RWPE1 (cell line): ENCODE measurements around the gene PSTPIP1.

ENCODE experiments used
- CTCF ChIA-PET: fragments of 350-600 bp; sonication (Branson Sonifier 250); formaldehyde crosslinking; extraction: SDS; loops from one replicate; lab custom pipeline; 2021; lab: Yijun Ruan, JAX
- POLR2A ChIA-PET: fragments of 400-600 bp; formaldehyde crosslinking; extraction: SDS; loops from one replicate; lab custom pipeline; 2020; ENCODE audit warnings: antibody characterized with exemption; ENCODE audit not compliant: low non-redundant PET; lab: Yijun Ruan, JAX
- DNase-seq: peaks from one replicate; pipeline ENCODE4 v3.0.0; 2012; ENCODE audit warnings: low spot score
- H3K27ac ChIP-seq: fragments of 450-650 bp; 2 replicates; pipeline ENCODE4 v1.5.1; 2017
- TF ChIP-seq, protein P1 (sequence below): fragments of 450-650 bp; conservative IDR thresholded peaks from 2 replicates; pipeline ENCODE4 v1.5.1; 2017; ENCODE audit warnings: low read depth, mild to moderate bottlenecking

Gene PSTPIP1

DNA sequence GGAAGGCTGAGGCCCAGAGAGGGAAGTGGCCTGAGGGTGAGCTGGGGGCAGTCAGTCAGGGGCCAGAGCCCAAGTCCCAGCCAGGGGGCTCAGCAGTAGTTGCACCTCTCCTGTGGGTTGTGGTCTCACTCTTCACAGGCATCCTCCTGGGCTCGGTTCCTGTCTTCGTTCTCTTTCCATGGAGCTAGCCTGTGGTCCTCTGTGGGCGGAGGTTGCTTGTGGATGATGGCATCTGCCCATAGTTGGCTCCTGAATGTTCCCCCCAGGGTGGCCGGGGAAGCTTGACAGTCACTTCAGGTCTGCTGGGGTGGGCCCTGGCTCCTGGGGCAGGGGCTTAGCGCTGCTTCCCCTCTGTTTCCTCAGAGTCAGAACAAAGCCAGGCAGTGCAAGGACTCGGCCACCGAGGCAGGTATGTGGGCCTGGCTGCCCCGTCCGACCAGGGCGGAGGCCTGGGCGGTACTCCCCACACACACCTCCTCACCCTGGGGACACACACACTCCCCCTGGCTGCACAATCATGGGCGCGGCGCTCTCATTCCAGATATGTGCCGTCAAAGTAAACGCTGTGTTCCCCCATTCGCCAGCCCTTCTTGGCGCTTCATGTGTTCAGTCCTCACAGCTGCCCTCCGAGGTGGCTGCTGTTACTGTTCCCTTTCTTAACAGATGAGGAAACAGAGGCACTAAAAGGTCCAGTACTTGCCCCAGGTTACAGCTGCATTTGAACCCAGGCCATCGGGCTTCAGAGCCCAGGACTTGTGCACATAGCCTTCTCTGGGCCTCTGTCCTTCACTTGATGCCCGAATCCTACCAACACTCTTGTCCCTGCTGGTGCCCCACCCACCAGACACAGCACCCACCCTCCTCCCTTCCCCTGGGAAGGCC is 34.5 kb downstream of the PSTPIP1 start:
- no peak overlapping the region for H3K27ac ChIP-seq
- CTCF ChIA-PET: interaction anchor here (0.5 to 2.2 kb wide), 3 partner anchors 474 to 604 kb away, joined by 3 to 9 read pairs (median 7); no protein-coding TSS in a partner anchor
- no peak for DNase-seq
- TF ChIP-seq, protein P1, sequence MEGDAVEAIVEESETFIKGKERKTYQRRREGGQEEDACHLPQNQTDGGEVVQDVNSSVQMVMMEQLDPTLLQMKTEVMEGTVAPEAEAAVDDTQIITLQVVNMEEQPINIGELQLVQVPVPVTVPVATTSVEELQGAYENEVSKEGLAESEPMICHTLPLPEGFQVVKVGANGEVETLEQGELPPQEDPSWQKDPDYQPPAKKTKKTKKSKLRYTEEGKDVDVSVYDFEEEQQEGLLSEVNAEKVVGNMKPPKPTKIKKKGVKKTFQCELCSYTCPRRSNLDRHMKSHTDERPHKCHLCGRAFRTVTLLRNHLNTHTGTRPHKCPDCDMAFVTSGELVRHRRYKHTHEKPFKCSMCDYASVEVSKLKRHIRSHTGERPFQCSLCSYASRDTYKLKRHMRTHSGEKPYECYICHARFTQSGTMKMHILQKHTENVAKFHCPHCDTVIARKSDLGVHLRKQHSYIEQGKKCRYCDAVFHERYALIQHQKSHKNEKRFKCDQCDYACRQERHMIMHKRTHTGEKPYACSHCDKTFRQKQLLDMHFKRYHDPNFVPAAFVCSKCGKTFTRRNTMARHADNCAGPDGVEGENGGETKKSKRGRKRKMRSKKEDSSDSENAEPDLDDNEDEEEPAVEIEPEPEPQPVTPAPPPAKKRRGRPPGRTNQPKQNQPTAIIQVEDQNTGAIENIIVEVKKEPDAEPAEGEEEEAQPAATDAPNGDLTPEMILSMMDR: no peak
- POLR2A ChIA-PET: no interaction called here

DNA sequence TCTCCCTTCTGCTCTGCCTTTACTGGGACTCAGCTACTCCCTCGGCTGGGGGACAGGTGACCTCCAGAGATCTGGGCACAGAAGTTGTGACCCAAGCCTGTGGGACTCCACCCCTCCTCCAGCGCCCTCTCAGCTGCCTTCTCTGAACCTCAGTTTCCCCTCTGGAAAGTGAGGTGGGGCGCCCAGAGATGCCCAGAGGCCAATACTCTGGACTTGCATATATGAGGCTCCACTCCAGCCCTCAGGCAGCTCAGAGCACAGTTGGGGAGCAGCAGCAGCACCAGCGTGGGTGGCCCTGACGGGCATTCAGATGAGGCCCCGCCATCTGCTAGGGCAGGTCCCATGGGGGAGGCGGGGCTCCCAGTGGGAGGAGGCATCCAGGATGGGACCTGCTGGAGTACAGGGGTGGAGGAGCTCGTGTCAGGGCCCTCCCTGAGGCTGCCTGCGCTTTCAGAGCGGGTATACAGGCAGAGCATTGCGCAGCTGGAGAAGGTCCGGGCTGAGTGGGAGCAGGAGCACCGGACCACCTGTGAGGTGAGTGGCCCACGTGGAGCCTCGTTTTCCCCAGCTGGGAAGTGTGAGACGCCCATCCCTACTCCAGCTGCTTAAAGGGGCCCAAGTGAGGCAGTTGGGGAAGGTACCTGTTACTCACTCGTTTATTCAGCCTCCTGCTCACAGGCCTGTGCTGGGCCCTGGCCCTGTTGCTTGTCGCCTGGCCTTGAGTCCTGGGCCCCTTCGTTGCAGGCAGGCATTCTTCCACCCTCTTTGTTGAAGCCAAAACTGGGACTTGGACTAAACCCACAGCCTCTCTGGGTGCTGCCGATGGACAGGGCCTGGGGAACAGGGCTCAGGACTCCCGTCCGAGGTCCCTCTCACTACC is 35.4 kb downstream of the PSTPIP1 start:
- H3K27ac ChIP-seq: no peak overlapping the region
- POLR2A ChIA-PET: no interaction called here
- TF ChIP-seq, protein P1: no peak
- CTCF ChIA-PET: interaction anchor here (0.7 to 2.2 kb wide), 2 partner anchors 475 to 513 kb away, joined by 7 to 9 read pairs; no protein-coding TSS in a partner anchor
- DNase-seq: no peak

DNA sequence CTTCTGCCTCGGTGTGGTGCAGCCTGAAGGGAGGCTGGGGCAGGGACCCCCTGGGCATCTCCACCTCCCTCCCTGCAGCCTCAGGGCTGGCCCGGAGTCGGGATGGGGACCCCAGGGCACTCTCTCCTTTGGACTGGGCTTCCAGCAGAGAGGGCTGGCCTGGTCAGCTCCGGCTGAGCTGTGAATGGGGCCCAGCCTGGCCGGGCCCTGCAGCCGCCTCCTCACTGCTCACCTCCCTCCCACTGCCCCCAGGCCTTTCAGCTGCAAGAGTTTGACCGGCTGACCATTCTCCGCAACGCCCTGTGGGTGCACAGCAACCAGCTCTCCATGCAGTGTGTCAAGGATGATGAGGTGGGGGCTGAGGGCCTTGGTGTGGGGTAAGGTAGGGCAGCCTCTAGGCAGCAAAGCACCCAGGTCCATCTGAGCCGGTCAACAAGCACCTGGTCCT is 36.0 kb downstream of the PSTPIP1 start:
- POLR2A ChIA-PET: no interaction called here
- DNase-seq: no peak
- H3K27ac ChIP-seq: no peak overlapping the region
- TF ChIP-seq, protein P1: no peak
- CTCF ChIA-PET: interaction anchor here (2.2 kb wide), 1 partner anchor 513 kb away, joined by 9 read pairs; no protein-coding TSS in a partner anchor

DNA sequence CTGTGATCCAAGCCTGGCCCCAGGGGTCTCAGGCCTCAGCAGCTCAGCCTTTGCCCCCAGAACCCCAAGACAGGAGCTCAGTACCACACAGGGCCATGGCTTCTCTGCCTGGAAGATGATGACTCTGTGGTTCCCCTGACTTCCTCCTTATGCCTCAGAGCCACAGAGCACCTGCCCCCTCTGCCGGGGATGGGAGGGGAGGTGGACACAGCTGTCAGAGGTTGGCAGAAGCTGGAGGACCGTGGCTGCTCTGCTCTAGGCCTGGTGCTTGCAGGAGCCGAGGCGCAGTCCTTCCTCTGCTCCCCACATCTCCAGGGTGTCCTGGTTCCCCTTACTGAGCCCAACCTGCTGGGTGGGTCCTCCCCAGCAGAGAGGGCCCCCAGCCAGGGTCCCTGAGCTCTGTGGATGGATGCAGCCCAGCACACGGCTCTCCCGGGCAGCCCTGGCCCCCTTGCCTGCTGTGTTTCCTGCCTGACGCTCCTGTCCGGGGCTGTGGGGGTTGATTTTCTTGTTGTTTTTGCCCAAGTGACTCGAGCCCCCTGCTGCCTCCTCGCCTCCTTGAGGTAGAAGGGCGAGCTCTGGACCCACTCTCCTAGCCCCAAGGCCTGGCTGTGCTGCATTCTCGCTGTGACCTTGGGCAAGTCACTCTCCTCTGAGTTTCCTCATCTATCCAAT is 36.6 kb downstream of the PSTPIP1 start:
- CTCF ChIA-PET: interaction anchor here (2.2 kb wide), 1 partner anchor 512 kb away, joined by 9 read pairs; no protein-coding TSS in a partner anchor
- no peak overlapping the region for H3K27ac ChIP-seq
- TF ChIP-seq, protein P1: no peak
- POLR2A ChIA-PET: no interaction called here
- DNase-seq: no peak

DNA sequence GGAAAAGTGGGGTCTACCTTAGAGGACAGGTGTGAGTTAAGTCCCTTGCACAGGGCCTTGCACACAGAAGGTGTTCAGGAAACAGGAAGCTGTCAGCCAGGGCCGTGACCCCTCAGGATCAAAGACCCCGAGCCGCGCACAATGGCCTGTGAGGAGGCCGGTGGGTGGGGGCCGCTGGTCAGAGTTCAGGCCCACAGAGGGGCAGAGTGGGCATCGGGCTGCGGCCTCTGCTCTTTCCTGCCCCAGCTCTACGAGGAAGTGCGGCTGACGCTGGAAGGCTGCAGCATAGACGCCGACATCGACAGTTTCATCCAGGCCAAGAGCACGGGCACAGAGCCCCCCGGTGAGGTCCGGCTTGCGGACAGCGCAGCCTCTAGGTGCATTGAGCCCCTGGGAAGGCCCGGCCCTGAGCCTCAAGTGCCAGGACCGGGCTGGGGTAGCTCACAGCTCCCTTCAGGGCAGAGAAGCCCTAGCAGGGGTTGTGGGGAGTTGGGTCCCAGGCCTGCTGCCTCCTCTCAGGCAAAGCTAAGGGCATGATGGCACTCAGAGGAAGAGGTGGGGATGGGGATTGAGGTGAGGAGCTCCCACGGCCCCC is 37.2 kb downstream of the PSTPIP1 start:
- no peak for DNase-seq
- POLR2A ChIA-PET: no interaction called here
- CTCF ChIA-PET: no interaction called here
- no peak overlapping the region for H3K27ac ChIP-seq
- TF ChIP-seq, protein P1: no peak
